GM12801 (cell line): Measurements from ENCODE around the gene PLD4.

ENCODE experiments used
- TF ChIP-seq, protein P1 (sequence below): IDR thresholded peaks from one replicate; pipeline ENCODE4 v1.5.1; 2011; ENCODE audit warnings: control low read depth; ENCODE audit not compliant: insufficient read length; ENCODE audit errors: extremely low read depth

The PLD4 gene

DNA sequence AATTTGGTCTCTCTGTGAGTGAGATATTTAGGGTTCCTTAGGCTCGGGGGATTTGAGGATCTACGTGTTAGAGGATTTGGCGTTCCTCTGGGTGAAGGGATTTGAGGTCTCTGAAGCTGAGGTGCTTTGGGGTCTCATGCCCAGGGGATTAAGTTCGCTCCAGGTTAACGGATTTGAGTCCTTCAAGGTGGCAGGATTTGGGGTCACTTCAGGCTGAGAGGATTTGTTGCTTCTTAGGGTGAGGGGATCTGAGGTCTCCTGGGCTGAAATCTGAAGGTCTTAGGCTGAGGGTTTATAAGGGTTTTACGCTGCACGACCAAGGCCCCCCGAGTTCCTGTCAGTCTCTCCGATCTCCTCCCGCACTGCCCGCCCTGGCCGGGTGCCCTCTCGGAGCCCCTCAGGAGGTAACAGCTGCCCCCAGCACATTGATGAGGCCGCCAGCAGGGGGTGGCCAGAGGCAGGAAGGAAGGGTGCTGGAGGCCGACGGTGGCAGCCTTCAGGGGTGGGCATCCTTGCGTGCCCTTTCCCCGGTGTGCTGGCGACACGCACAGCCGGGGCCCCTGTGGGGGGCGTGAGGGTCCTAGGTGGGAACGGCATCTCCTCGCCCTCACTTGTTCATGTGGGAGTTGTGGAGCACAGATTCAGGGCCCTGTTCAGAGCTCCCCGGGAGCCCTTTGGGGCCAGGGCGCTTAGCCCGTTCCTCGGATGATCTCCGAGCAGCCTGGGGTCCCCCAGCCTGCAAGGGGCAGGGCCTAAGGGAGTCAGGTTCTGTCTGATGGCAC is 45.3 kb upstream of the PLD4 start:
- TF ChIP-seq, protein P1, sequence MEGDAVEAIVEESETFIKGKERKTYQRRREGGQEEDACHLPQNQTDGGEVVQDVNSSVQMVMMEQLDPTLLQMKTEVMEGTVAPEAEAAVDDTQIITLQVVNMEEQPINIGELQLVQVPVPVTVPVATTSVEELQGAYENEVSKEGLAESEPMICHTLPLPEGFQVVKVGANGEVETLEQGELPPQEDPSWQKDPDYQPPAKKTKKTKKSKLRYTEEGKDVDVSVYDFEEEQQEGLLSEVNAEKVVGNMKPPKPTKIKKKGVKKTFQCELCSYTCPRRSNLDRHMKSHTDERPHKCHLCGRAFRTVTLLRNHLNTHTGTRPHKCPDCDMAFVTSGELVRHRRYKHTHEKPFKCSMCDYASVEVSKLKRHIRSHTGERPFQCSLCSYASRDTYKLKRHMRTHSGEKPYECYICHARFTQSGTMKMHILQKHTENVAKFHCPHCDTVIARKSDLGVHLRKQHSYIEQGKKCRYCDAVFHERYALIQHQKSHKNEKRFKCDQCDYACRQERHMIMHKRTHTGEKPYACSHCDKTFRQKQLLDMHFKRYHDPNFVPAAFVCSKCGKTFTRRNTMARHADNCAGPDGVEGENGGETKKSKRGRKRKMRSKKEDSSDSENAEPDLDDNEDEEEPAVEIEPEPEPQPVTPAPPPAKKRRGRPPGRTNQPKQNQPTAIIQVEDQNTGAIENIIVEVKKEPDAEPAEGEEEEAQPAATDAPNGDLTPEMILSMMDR, result no peak

DNA sequence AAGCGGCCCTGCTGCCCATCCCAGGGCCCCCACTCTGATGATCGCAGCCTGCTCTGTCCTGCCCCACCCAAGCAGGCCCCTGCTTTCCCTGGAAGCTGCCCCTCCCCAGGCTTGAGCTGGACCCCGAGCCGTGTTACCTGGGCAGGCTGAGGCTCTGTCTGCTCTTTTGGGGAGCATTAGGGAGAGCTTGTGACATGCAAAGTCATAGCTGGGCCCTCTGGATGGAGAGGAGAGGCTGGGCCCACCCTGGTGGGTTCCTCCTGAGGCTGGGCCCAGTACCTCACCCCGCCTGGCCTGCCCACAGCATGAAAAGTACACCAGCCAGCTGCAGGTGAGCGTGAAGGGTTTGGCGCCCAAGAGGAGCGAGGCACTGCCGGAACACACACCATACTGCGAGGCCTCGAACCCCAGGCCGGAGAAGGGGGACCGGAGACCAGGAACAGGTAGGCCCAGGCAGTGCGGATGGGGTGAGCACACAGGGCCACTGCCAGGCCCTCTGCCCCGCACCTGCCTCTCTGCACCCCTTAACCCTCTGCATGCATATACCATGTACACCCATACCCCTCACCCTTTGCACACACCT is 44.6 kb upstream of the PLD4 start:
- TF ChIP-seq, protein P1, result no peak

- TF ChIP-seq, protein P1, result no peak
These were observed 44.0 kb upstream of the PLD4 start for GRCh38 chr14:104880584-104881210.

DNA sequence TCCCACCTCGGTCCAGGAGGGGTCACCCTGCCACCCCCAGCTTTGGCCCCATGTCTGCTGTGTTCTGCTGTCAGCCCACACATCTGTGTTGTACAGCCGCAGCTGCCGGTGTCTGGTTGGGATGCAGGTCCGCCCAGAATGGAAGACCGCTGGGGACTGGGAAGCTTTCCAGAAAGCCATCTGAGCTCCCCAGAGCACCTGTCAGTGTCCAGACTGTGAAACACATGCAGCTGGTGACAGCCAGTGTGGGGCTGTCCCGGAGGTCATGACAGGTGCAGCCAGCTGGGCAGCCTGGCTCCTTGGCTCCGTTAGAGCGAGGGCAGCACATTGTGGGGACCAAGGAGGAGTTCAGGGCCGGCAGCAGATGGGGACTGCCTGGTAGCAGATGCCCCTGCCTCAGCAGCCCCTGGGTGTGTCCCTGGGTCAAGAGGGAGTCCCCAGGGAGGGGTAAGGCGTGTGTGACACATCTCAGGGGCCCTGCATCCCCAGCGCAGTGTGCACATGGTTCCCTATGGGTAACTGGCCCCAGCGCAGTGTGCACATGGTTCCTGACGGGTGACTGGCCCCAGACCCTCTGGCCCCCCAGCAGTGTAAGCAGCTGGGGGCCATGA is 43.2 kb upstream of the PLD4 start:
- TF ChIP-seq, protein P1, result no peak

DNA sequence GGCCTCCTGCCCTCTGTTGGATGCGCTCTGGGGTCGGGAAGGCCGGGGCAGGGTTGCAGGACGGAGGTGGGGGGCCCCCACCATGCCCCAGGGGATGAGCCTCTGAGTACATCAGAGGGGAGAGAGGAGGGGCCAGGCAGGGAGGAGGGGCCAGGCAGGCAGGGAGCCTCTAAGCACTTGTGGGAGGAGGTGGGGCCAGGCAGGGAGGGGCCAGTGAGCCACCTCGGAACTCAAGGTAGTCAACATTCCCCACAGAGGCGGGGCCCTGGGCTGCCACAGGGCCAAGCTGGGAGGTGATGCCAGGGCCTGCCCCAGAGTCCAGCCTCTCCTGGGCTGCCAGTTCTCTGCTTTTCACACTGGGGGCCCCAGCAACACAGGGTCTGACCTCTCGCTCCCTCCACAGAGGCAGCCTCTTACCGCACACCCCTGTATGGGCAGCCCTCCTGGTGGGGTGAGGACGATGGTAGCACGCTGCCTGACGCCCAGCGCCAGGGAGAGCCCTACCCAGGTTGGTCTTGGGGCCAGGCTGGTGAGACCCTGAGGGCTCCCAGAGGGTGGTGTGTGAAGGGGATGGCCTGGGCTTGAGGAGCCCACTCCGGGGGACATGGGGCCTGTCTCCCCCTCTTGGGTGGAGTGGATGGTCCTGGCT is 42.2 kb upstream of the PLD4 start:
- TF ChIP-seq, protein P1, result no peak

- TF ChIP-seq, protein P1, result no peak
These were observed 41.6 kb upstream of the PLD4 start for GRCh38 chr14:104882991-104883660.
